Hepatic stellate cell (primary cell): ENCODE measurements around the gene STK25.
"Not testable (repeated sequence)": the region's sequence is repeated elsewhere in the genome, so short reads cannot be mapped to it uniquely, and the experiment has no call there.

ENCODE experiments used
- DNase-seq: peaks from one replicate; pipeline ENCODE4 v3.0.0; 2011; ENCODE audit warnings: low spot score

Gene STK25

GRCh38 chr2:241507430-241508239 is 749 bp downstream of the STK25 start:
- DNase-seq = peak; percentile 88

- no peak for DNase-seq
Measured at GRCh38 chr2:241506793-241507429, 1.5 kb downstream of the STK25 start.

GRCh38 chr2:241506317-241506716 is 2.1 kb downstream of the STK25 start:
- DNase-seq = not testable (repeated sequence)

- no peak for DNase-seq
Measured at GRCh38 chr2:241505781-241506201, 2.6 kb downstream of the STK25 start.

GRCh38 chr2:241505086-241505780 is 3.2 kb downstream of the STK25 start:
- no peak for DNase-seq

- DNase-seq = no peak
Measured at GRCh38 chr2:241503776-241504392, 4.5 kb downstream of the STK25 start.

- DNase-seq = no peak
Measured at GRCh38 chr2:241502281-241502680, 6.1 kb downstream of the STK25 start.

- DNase-seq = no peak
Measured at GRCh38 chr2:241501551-241501950, 6.8 kb downstream of the STK25 start.

GRCh38 chr2:241501099-241501541 is 7.3 kb downstream of the STK25 start:
- no peak for DNase-seq

GRCh38 chr2:241500431-241500975 is 7.9 kb downstream of the STK25 start:
- no peak for DNase-seq

- DNase-seq = no peak
Measured at GRCh38 chr2:241500016-241500415, 8.4 kb downstream of the STK25 start.

- DNase-seq = no peak
Measured at GRCh38 chr2:241499146-241499965, 9.0 kb downstream of the STK25 start.

GRCh38 chr2:241498115-241499070 is 10.0 kb downstream of the STK25 start:
- DNase-seq = no peak

GRCh38 chr2:241496904-241497877 is 11.2 kb downstream of the STK25 start:
- no peak for DNase-seq

- no peak for DNase-seq
Measured at GRCh38 chr2:241496003-241496707, 12.2 kb downstream of the STK25 start.

- DNase-seq = no peak
Measured at GRCh38 chr2:241495172-241496002, 13.0 kb downstream of the STK25 start.

- DNase-seq = no peak
Measured at GRCh38 chr2:241494311-241494908, 14.0 kb downstream of the STK25 start.
